Gastrocnemius medialis (tissue), 4 donors: ENCODE results near the gene TMBIM1. TPM values are rescaled to one million over a fixed set of nuclear protein-coding genes. Genes with fewer than 3 reads are reported as not detected.

Experiments
- ATAC-seq, 2 donors: fragments of 150-250 bp; one replicate each; pipeline ENCODE4 v1.9.1; 2016
- DNase-seq, 2 donors: peaks; one replicate each; pipeline ENCODE4 v3.0.0-alpha.2; 2019
- H3K27ac ChIP-seq, 4 donors: fragments of 200-600 bp; sonication (generic); 1 replicate in 1 of 4; 2 replicates in 3 of 4; pipeline ENCODE4 v1.5.1; 2016 to 2018; ENCODE audit warnings: mild to moderate bottlenecking in 2 of 4, moderate library complexity in 1 of 4
- H3K27me3 ChIP-seq, 3 donors: fragments of 200-600 bp; sonication (generic) in 2 of 3; 1 replicate in 1 of 3; 2 replicates in 2 of 3; pipeline versions ENCODE4 v1.5.1 to v1.6.0; 2016 to 2019; ENCODE audit warnings: mild to moderate bottlenecking in 1 of 3, moderate library complexity in 1 of 3
- H3K36me3 ChIP-seq, 2 donors: fragments of 200-600 bp; sonication (generic) in 1 of 2; one replicate each; pipeline ENCODE4 v1.5.1; 2017 to 2018
- H3K4me1 ChIP-seq, 2 donors: fragments of 200-600 bp; sonication (generic) in 1 of 2; one replicate each; pipeline ENCODE4 v1.5.1; 2016 to 2017; ENCODE audit warnings: mild to moderate bottlenecking in 2 of 2
- H3K4me3 ChIP-seq, 4 donors: fragments of 200-600 bp; sonication (generic) in 3 of 4; 1 replicate in 1 of 4; 2 replicates in 3 of 4; pipeline ENCODE4 v1.5.1; 2016 to 2019; ENCODE audit warnings: mild to moderate bottlenecking in 2 of 4
- H3K9me3 ChIP-seq, 3 donors: fragments of 200-600 bp; sonication (generic) in 2 of 3; 1 replicate in 1 of 3; 2 replicates in 2 of 3; pipeline ENCODE4 v1.5.1; 2016 to 2019
- CTCF ChIP-seq, 5 experiments: fragments of 450-650 bp in 3 of 5; fragments of 200-600 bp in 2 of 5; sonication (generic) in 2 of 5; IDR thresholded peaks in 4 of 5; conservative IDR thresholded peaks in 1 of 5; 1 replicate in 4 of 5; 2 replicates in 1 of 5; pipeline ENCODE4 v1.5.1; 2016 to 2019; ENCODE audit warnings: antibody characterized with exemption in 5 of 5, mild to moderate bottlenecking in 3 of 5, moderate library complexity in 3 of 5
- POLR2A ChIP-seq, 2 donors: fragments of 450-650 bp; IDR thresholded peaks; one replicate each; pipeline ENCODE4 v1.6.1; 2017; ENCODE audit warnings: antibody characterized with exemption in 2 of 2, mild to moderate bottlenecking in 2 of 2, moderate library complexity in 2 of 2
- in situ Hi-C, 4 donors: fragments of 200-750 bp; cut with MboI; loops; one replicate each; pipeline versions ENCODE4 v1.15.0 to v1.8.0; 2017; ENCODE audit warnings: low sequenced_read_pairs in 4 of 4
- intact Hi-C: fragments of 100-400 bp; cut with DNase I; formaldehyde crosslinking; loops from one replicate; pipeline ENCODE4 v1.15.1; 2023; ENCODE audit warnings: low total_unique reads
- total RNA-seq, 4 donors: library from RNA; depleted of rRNA; stranded (reverse); fragments of >200 nt; gene quantifications; one replicate each; pipeline versions ENCODE4 v1.1.0 to v1.2.3, GENCODE V29; 2016

The TMBIM1 gene
- total RNA-seq, 4 donors from 2014 or later = 142 to 296 (median 215) TPM

GRCh38 chr2:218238887-218239286 lies 53.4 kb downstream of the TMBIM1 start:
- TF ChIP-seq CTCF (IDR thresholded peaks at IDR 0.05 in 4 of 5, conservative IDR thresholded peaks at IDR 0.05 in 1 of 5) (no peak), POLR2A (IDR thresholded peaks at IDR 0.05) (no peak)
- Histone ChIP-seq H3K4me1 (no peaks in the 10 kb centered on the region), H3K9me3 (no peaks in the 10 kb centered on the region), H3K27me3 (no peaks in the 10 kb centered on the region), H3K36me3 (peaks cover 0 to 97% of the 10 kb centered on the region in 2 donors), H3K4me3 (no peak overlapping the region), H3K27ac (no peak overlapping the region)
- in situ Hi-C loops (no loop called here), intact Hi-C loops (no loop called here)
- DNase-seq (no peak), ATAC-seq (no peak)

- no peak for TF ChIP-seq CTCF (IDR thresholded peaks at IDR 0.05 in 4 of 5, conservative IDR thresholded peaks at IDR 0.05 in 1 of 5)
- no peak for TF ChIP-seq POLR2A (IDR thresholded peaks at IDR 0.05)
- H3K4me1 ChIP-seq = no peaks in the 10 kb centered on the region
- H3K27ac ChIP-seq = no peak overlapping the region
- H3K36me3 ChIP-seq = peaks cover 0 to 85% of the 10 kb centered on the region in 2 donors
- intact Hi-C loops (no loop called here), in situ Hi-C loops (no loop called here)
- no peaks in the 10 kb centered on the region for H3K27me3 ChIP-seq
- H3K4me3 ChIP-seq = no peak overlapping the region
- ATAC-seq (no peak), DNase-seq (no peak)
- no peaks in the 10 kb centered on the region for H3K9me3 ChIP-seq
These were observed 55.5 kb downstream of the TMBIM1 start for GRCh38 chr2:218236829-218237228.

DNA sequence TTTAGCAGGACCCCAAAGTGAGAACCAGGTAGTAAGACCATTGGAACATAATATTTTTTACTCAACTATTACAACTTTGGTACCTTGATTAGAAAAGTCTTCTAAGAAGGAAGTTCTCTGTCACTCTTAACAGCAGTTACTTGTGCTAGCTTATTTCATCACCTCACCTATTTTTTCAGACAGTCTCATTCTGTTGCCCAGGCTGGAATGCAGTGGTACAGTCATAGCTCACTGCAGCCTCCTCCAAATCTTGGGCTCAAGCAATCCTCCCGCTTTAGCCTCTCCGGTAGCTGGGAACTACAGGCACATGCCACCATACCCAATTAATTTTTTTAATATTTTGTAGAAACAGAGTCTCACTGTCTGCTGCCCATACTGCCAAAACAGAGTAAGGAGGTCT lies 57.3 kb downstream of the TMBIM1 start:
- Histone ChIP-seq H3K9me3 (no peaks in the 10 kb centered on the region), H3K27me3 (no peaks in the 10 kb centered on the region), H3K27ac (no peak overlapping the region), H3K4me1 (peaks cover under 1 to 6% of the 10 kb centered on the region in 2 donors), H3K4me3 (no peak overlapping the region), H3K36me3 (peaks cover 2 to 85% of the 10 kb centered on the region in 2 donors)
- no peak for TF ChIP-seq CTCF (IDR thresholded peaks at IDR 0.05 in 4 of 5, conservative IDR thresholded peaks at IDR 0.05 in 1 of 5)
- TF ChIP-seq POLR2A (IDR thresholded peaks at IDR 0.05) = no peak
- in situ Hi-C loops = no loop called here
- ATAC-seq (no peak), DNase-seq (no peak)
- intact Hi-C loops = no loop called here

GRCh38 chr2:218234521-218234920 lies 57.8 kb downstream of the TMBIM1 start:
- Histone ChIP-seq H3K4me1 (peaks cover 4 to 6% of the 10 kb centered on the region in 2 donors), H3K36me3 (peaks cover 2 to 85% of the 10 kb centered on the region in 2 donors)

More at GRCh38 chr2:218234521-218234920, 57.8 kb downstream of the TMBIM1 start:
- DNase-seq (no peak), ATAC-seq (no peak)
- no peak overlapping the region for H3K27ac ChIP-seq
- intact Hi-C loops = no loop called here
- TF ChIP-seq CTCF (IDR thresholded peaks at IDR 0.05 in 4 of 5, conservative IDR thresholded peaks at IDR 0.05 in 1 of 5) = no peak
- TF ChIP-seq POLR2A (IDR thresholded peaks at IDR 0.05) = no peak
- in situ Hi-C loops = no loop called here
- no peak overlapping the region for H3K4me3 ChIP-seq
- no peaks in the 10 kb centered on the region for H3K27me3 ChIP-seq
- H3K9me3 ChIP-seq = no peaks in the 10 kb centered on the region
